ENCODE results near the gene DDX56.

Gene DDX56

DNA sequence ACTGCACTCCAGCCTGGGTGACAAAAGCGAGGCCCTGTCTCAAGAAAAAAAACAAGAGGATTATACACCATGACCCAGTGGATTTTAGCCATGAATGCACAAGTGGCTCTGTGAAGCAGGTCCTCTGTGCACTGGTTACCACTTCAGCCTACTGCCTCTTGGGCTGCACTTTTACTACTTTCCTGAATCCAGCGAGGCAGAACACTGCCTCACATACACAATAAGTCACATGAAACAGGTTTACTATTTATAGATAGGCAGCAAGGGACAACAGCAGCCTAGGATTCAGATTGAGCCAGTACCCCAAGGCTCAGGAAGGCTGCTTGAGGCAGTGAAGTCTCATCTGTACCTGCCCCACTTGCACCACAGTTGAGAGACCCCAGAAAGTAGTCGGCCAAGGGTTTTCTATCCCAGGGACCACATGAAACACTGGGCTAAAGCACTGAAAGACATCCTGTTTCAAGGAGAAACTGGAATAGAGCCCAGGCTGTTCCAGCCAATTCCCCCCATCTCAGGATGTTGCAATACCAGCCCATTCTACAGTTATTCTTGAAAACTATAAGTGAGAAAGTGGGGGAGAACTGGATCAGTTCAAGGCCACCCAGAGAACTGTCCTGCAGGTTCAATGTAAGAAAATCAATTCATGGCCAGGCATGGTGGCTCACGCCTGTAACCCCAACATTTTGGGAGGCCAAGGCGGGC, 22.4 kb upstream of the DDX56 start:
- no peak for DNase-seq (ENCODE audit: low spot score)

DNA sequence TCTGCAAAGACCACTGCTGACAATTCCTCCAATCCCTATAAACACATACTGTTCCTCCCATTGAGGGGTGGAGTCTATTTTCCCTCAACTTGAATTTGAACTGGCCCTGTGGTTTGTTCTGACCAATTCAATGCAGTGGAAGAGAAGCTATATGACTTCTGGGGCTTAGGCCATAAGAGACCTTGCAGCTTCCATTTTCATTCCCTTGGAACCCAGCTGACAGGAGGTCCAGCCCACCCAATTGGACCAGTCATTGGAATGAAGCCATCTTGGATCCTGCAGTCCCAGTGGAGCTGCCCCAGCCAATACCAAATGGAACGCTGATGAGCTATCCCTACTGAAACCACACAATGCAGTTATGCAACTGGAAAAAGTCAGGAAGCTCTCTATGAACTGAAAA, 17.2 kb upstream of the DDX56 start:
- no peak for DNase-seq (ENCODE audit: low spot score)

DNA sequence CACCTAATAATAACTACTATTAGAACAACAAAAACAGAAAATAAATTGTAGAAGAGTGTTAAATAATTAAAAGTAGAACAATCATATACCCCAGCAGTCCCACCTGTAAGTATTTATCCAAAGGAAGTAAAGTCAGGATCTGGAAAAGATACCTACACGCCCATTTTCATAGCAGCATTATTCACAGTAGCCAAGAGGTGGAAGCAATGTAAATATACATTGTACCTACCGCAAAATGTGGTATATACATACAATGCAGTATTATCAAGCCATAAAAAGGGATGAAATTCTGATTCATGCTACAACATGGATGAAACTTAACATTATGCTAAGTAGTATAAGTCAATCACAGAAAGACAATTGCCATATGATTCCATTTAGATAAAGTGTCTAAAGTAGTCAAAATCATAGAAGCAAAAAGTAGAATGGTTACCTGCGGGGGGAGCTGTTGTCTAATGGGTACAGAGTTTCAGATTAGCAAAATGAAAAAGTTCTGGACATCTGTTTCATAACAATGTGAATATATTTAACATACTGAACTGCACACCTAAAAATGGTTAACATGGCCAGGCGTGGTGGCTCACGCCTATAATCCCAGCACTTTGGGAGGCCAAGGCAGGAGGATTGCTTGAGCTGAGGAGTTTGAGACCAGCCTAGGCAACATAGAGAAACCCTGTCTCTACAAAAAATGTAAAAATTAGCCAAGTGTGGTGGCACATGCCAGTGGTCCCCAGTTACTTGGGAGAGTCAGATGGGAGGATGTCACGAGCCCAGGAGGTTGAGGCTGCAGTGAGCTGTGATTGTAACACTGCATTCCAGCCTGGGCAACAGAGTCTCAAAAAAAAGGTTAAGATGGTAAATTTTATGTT, 14.4 kb upstream of the DDX56 start:
- DNase-seq (ENCODE audit: low spot score), result no peak

DNA sequence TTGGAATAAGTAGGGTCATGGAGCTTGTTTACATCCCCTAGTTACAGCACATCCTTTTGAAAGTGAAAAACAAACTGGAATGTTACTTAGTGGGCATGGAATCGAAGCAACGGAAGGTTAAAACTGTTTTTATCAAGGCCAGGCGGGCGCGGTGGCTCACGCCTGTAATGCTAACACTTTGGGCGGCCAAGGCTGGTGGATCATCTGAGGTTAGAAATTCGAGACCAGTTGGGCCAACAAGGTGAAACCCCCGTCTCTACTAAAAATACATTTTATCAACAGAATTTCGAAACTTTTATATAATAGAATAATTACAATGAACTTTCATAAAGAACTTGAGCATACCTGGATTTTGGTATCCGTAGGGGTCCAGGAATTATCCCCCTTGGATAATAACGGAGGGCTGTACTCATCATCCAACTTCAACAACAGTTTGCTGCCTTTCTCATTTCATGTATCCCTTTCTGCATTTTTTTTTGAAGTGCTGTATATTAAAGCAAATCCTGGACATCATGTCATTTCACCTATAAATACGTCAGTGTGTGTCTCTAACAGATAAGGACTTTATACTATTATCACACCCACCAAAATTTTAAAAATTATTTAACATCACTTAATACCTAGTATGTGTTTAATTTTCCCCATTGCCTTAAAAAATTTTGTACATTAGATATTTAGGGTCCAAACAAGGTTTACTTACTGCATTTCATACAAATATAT, 9.6 kb upstream of the DDX56 start:
- DNase-seq (ENCODE audit: low spot score), result no peak

DNA sequence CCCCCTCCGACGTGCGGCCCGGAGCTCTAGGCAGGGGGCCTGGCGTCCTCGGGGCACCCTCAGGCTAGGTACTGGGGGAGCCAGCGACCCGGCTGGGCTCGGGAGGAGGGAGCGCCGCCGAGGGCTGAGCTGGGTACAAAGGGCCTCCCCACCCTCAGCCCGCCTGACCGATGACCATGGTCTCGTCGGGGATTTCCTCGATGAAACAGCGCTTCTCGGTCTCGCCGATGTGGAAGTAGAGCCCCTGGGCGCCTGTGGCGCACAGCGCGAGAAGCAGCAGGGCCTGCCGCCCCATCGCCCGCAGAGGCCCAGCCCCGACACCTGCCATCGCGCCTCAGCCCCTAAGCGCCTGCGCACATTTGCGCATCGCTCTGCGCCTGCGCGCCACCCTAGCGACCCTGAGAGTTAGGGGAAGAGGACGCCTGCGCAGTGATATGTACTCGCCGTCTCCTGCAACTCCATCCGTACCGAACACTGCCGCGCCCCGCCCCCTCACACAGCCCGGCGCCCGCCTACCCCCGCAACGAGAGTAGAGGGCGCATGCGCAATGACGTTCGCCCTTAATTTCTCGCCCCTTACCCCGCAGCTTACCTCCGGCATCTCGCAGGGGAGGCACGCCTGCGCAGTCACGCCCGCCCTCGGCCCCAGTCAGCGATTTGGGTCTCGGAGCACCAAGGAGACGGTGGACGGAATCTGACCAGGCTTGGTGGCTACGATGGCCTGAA, 8.3 kb upstream of the DDX56 start, which contains the start of gene TMED4:
Gene TMED4, minus strand, starts transcription at position 353 of the 725 bp plus-strand sequence. Its CDS starts 25 bp downstream, at position 328.
- DNase-seq (ENCODE audit: low spot score), result peak; percentile 98

DNA sequence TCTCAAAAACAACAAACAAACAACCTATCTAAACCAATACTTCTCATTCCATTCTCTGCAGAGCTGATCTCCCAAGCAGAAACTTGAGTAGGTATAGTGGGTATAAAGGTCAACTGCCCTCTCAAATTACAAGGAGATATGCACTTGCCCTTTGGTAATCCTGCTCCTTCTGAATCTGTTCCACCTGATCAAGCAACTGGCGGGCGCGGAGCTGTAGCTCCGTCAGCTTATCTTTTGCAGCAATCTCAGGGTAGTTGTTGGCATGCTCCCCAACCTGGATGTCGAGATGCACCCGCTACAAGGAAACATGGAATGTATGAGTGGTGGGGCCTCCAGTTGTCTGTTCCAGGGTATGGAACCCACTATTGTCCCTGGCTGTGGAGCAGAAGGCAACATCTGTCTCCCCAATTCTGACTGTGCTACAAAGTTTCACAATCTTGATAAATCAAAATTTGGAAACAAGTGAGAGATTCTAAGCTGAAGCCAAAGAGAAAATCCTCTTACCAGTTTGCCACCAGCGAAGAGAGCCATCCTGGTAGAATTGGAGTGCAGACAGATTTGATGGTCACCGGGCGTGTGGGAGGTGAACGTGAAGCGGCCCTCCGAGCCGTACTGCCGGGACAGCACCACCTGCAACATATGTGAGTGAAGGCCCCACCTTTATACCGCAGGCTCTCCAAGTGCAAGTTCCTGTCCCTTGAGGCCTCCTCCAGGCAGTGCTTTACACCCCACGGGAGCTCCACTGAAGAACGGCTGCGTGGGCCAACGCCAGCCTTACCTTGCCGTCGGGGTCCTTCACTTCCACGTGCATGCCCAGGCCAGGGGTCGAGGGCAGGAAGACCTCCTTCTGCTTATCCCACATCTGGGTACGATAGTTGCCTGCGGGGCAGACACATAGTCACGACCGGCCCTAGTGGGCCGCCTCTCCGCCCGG, 7.5 kb upstream of the DDX56 start:
- no peak for DNase-seq (ENCODE audit: low spot score)

DNA sequence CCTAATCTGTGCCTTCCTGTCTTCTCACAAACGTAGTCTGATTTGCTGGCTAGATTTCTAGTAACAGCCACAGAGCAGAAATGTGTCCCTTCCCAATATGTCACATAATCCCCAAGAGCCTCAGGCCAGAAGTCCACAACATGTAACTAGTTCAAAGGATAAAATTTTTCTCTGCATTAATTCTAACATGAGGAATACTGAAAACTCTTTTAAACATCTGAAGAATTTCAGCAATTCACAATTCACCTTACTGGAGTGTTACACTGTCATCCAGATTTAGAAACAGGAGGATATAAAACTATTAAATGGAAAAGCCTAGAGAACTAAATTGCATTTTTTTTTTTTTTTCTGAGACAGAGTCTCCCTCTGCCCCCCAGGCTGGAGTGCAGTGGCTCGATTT, 2.5 kb upstream of the DDX56 start:
- DNase-seq (ENCODE audit: low spot score), result no peak

DNA sequence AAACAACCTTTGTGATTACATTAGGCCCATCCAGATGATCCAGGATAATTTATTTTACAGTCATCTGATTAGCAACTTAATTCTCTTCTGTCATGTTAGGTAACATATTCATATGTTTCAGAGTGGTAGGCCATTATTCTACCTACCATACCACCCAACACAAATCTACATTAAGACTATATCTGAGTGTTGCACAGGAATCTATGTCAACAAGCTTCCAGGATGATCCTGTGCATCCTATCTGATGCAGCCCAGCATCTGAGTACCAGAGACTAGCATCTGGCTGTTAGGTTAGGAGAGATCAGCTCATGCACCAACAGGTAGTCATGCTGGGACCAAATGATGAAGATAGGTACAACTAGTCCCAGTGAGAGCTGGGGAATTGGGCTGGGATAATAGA, 1.3 kb upstream of the DDX56 start:
- no peak for DNase-seq (ENCODE audit: low spot score)

DNA sequence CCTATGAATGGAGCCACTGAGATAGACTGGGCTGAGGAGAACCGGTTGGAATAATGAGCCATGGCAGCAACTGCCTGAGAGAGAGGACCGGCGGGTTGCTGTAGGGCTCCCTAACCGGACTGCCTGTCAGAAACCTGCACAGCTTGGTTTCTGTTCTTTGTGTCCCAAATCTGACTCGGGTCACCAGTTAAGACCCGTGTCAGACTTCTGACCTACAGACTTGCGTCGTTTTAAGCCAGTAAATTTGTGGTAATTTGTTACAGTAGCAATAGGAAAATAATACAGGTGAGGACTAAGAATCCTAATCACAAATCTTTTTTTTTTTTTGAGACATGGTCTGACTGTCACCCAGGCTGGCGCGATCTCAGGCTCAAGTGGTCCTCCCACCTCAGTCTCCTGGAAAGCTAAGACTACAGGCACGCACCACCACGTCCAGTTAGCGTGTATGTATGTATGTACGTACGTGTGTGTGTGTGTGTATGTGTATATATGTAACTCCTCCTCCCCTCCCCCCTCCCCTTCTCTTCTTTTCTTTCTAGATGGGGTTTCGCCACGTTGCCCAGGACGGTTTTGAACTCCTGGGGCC, 672 bp upstream of the DDX56 start:
- no peak for DNase-seq (ENCODE audit: low spot score)

DNA sequence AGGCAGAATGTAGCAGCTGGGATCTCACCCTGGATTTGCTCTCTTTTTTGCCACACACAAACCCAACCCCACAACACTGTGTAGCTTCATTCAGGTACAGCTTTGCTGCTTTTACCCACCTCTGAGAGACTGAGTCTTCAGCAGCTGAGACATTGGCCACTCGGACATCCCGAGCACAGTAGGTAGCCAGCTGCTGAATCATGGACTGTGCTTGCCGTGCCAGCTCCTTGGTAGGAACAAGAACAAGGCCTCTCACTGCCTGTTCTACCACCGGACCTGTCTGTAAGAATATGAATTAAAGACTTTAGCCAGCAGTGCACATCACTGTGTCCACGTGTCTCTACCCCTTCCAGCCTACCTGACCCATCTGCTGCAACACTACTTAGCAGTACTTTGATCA, 937 bp downstream of the DDX56 start:
- no peak for DNase-seq (ENCODE audit: low spot score)

DNA sequence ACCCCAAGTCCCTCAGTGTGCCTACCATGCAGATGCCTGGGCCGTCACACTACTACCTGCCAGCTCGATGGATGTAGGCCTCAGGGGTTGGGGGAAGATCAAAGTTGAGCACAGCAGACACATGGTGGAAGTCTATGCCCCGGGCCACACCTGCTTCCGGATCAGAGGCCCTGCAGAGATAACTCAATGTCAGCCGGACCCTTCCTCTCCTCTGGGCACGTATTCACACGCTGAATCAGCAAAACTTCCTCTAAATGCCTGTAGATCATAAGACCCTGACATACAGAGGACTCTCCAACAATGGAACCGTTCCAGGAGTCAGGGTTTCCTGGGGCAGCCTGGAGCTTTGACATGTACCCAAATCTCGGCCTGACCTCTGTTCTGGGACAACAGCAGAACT, 3.7 kb downstream of the DDX56 start:
- DNase-seq (ENCODE audit: low spot score), result no peak

DNA sequence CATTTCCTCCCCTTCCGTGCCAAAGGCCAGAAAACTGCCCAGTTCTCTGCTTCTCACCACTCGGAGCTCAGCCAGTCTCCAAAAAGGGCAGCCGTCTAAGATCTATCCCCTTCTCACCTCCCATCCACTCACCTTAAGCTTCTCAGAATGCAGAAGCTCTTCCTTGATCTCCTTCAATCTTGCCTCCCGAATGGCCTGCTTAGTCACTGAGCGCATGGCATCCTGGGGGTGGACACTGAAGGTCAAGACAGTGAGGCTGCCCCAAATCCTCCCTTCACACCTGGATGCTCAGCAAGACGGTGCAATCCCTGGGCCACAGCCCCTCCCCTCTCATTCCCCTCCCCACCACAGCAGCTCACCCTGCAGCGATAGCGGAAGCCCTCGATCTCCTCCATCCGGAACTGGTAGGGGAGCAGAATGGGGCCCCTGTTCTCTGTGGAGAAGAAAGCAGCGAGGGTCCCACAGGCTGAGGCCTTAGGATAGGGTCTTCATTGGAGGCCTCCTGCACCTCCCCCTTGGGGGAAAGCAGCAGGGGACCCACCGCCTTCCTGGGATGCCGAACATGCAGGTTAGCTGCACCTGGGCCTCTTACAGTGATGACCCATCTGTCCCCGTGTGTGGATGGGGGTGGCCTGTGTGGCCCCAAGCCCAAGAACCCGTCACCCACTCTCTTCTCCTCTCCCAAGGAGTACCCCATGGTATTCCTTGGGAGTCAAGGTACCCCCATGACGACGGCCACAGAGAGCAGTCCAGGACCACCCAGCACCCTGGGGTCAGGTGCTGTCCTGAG, 4.7 kb downstream of the DDX56 start:
- no peak for DNase-seq (ENCODE audit: low spot score)

DNA sequence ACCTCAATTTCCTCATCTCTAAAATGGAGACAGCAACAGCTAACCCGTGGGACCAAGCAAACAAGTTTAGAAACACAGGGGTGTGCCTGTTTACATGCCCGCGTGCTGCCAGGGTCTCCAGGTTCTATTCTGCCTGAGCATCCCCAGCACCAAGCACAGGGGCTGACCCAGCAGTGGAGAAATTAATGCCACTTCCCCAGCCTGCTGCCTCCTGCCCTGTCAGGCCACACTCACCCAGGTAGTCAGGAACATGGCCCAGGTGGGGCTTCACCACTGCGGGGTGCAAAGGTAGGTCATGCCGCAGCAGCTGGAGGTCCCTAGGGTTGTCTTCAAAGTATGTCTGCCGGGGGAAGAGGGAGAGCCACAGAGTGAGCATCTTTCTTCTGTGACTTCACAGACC, 5.8 kb downstream of the DDX56 start:
- DNase-seq (ENCODE audit: low spot score), result no peak

DNA sequence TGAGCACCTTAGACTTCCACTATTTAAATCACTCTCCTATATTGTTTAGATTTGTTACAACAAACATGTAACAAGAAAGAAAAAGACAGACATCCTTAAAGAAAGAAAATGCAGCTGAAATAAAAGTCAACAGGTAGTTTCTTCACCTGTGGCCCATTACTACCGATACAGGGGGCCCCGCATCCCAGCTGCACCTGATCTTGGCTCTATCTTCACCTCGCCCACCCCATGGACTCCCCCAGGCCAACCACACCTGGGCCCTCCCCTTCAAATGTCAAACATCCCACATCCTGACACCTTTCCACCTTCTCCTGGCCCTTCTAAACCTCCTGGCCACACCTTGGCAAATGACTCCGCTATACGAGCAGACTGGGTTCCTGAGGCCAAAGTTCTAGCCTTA, 7.0 kb downstream of the DDX56 start:
- no peak for DNase-seq (ENCODE audit: low spot score)

DNA sequence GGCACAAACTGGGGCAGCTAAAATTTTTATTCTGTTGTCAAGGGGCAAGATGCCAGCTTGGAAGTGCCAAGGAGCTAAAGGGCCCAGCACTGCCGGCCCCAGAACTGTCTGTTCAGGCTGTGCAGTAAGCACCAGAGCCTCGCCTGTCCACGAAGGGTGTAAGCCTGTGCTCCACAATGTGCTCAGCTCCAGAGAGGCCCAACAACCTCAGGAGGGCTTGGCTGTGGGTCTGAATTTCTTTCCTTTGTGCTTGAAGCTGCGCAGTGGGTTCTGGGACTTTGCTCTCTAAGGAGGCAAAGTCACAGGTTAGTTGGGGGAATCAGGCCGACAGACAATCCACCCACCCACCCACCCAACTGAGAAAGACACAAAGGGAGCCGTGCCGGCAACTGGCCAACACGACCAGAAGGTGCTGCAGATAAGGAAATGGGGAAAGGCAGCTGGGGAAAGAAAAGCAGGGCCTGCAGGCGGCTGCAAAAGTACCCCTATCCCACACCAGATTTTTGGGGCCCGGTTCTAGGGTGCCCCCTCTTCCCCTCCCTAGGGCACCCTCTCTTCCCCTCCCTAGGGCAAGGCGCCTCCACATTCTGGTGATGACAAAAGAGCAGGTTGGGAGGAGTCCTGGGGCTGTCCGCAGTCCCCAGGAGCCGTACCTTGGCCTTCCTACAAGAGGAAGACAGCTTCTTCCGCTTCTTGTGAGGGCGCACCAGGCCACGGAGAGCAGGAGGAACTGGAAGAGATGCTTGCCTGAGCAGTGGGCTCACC, 7.7 kb downstream of the DDX56 start:
- no peak for DNase-seq (ENCODE audit: low spot score)

DNA sequence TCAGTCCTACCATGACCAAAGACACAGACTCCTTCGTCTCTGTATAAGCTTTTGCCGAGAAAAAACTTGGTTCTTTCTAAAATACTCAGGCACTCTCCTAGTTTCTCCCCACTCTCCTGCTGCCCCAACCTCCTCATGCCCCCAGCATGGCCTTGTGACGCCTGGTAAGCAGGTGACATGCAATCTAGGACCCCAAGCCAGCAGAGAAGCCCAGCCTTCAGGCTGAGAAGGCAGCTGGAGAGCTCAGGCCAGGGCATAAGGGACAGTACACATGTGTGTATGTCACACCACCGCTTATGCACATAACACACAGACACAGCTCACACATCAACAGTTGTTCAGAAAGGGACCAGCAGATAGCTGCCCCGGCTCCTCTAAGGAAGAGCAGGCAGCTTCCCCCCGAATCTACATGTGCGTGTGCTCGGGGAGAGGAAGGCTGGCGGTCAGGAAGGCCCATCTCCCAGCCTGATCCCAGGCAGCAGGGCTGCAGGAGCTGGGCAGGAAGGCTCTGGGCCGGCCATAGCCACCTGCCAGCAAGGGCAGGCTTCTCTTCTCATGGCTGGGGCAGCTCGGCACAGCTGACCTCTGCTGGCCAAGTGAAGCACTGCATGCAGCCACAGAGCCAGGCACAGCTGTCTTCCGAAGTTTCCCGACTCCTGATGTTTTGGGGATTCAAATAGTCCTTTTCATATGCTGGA, 8.5 kb downstream of the DDX56 start:
- peak; percentile 38 for DNase-seq (ENCODE audit: low spot score)

DNA sequence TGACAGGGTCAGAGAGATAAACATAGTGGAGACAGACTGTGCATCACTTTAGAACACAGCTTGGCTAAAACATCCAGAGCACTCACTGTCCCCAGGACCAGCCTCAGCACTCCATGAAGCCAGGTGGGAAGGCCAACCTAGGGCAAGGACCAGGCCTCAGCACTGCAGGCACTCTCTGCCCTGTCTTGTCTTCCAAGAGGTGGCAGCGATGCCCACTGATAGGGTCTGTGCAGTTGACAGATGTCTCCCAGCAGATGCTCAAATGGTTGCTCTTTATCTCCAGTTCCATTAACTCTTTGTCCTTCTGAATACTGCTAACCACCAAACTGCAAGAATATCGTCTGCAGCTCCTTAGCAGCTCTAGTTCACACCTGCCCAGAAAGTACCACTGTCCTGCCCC, 9.1 kb downstream of the DDX56 start:
- no peak for DNase-seq (ENCODE audit: low spot score)

DNA sequence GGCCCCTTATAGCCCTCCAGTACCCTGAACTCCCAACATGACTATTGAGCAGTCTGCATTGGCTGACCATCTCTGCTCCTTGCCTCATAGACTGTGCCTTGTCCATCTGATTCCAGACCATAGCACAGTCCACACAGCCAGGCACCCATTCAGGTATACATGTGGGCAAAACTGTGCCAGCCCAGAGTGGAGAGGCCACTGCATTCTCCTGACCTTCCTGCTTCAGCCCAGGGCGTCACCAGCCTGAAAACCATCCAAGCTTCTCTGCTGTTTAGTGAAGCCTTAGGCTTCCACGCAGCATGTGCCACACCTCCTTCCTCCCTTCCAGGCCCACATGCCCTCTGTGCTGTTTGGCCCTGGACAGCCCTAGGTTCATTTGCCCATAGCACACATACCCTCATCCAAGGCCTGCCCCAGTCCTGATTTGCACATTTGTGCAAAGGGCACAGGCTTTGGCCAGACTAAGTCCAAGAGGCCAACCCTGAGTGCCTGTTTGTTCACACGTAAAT, 10.5 kb downstream of the DDX56 start:
- no peak for DNase-seq (ENCODE audit: low spot score)
